Measurements from ENCODE around the gene RCL1. TPM values are rescaled to one million over a fixed set of nuclear protein-coding genes. Genes with fewer than 3 reads are reported as not detected.

The RCL1 gene
- total RNA-seq, 1 donor: 15.6 TPM

- H3K79me2 ChIP-seq (ENCODE audit: insufficient read depth, low read length): peaks cover 67% of the 10 kb centered on the region
Measured at GRCh38 chr9:4804531-4805016, 11.8 kb downstream of the RCL1 start.

GRCh38 chr9:4805191-4805918 is 12.6 kb downstream of the RCL1 start:
- Histone ChIP-seq H3K4me3 (ENCODE audit: insufficient read depth, low read length) (no peak overlapping the region), H3K9me3 (ENCODE audit: low read depth, low read length) (no peaks in the 10 kb centered on the region), H3K27me3 (ENCODE audit: insufficient read depth, low read length) (no peaks in the 10 kb centered on the region), H3K27ac (ENCODE audit: low read depth, low read length) (no peak overlapping the region), H3K79me2 (ENCODE audit: insufficient read depth, low read length) (peaks cover 65% of the 10 kb centered on the region), H3K36me3 (ENCODE audit: insufficient read depth, low read length) (no peaks in the 10 kb centered on the region), H2AFZ (ENCODE audit: low read length) (no peak overlapping the region), H3K4me2 (ENCODE audit: insufficient read depth, low read length) (no peak overlapping the region), H3K4me1 (ENCODE audit: insufficient read depth, low read length) (no peaks in the 10 kb centered on the region), H4K20me1 (ENCODE audit: insufficient read depth, low read length) (no peaks in the 10 kb centered on the region)
- DNase-seq (ENCODE audit: insufficient read length, low spot score, missing footprints): no peak
- TF ChIP-seq CTCF (IDR thresholded peaks at IDR 0.05; ENCODE audit: extremely low read depth, low read depth, low read length): no peak

More at GRCh38 chr9:4804531-4805016, 11.8 kb downstream of the RCL1 start:
- Histone ChIP-seq H3K27me3 (ENCODE audit: insufficient read depth, low read length) (no peaks in the 10 kb centered on the region), H3K4me2 (ENCODE audit: insufficient read depth, low read length) (no peak overlapping the region), H2AFZ (ENCODE audit: low read length) (no peak overlapping the region), H4K20me1 (ENCODE audit: insufficient read depth, low read length) (no peaks in the 10 kb centered on the region), H3K4me3 (ENCODE audit: insufficient read depth, low read length) (no peak overlapping the region), H3K36me3 (ENCODE audit: insufficient read depth, low read length) (no peaks in the 10 kb centered on the region), H3K4me1 (ENCODE audit: insufficient read depth, low read length) (no peaks in the 10 kb centered on the region), H3K9me3 (ENCODE audit: low read depth, low read length) (no peaks in the 10 kb centered on the region), H3K27ac (ENCODE audit: low read depth, low read length) (no peak overlapping the region)
- DNase-seq (ENCODE audit: insufficient read length, low spot score, missing footprints): no peak
- TF ChIP-seq CTCF (IDR thresholded peaks at IDR 0.05; ENCODE audit: extremely low read depth, low read depth, low read length): no peak

GRCh38 chr9:4810565-4810964 is 17.8 kb downstream of the RCL1 start:
- Histone ChIP-seq H4K20me1 (ENCODE audit: insufficient read depth, low read length) (peaks cover under 1% of the 10 kb centered on the region), H3K4me3 (ENCODE audit: insufficient read depth, low read length) (no peak overlapping the region), H3K36me3 (ENCODE audit: insufficient read depth, low read length) (no peaks in the 10 kb centered on the region), H3K27ac (ENCODE audit: low read depth, low read length) (no peak overlapping the region), H3K79me2 (ENCODE audit: insufficient read depth, low read length) (peaks cover 35% of the 10 kb centered on the region), H2AFZ (ENCODE audit: low read length) (no peak overlapping the region), H3K9me3 (ENCODE audit: low read depth, low read length) (no peaks in the 10 kb centered on the region), H3K4me1 (ENCODE audit: insufficient read depth, low read length) (no peaks in the 10 kb centered on the region), H3K27me3 (ENCODE audit: insufficient read depth, low read length) (no peaks in the 10 kb centered on the region), H3K4me2 (ENCODE audit: insufficient read depth, low read length) (no peak overlapping the region)
- no peak for TF ChIP-seq CTCF (IDR thresholded peaks at IDR 0.05; ENCODE audit: extremely low read depth, low read depth, low read length)
- no peak for DNase-seq (ENCODE audit: insufficient read length, low spot score, missing footprints)

GRCh38 chr9:4811824-4812223 is 19.1 kb downstream of the RCL1 start:
- no peaks in the 10 kb centered on the region for H3K9me3 ChIP-seq (ENCODE audit: low read depth, low read length)
- no peaks in the 10 kb centered on the region for H3K36me3 ChIP-seq (ENCODE audit: insufficient read depth, low read length)
- peaks cover 28% of the 10 kb centered on the region for H3K79me2 ChIP-seq (ENCODE audit: insufficient read depth, low read length)
- no peaks in the 10 kb centered on the region for H3K27me3 ChIP-seq (ENCODE audit: insufficient read depth, low read length)
- no peak overlapping the region for H3K4me3 ChIP-seq (ENCODE audit: insufficient read depth, low read length)
- no peak overlapping the region for H3K4me2 ChIP-seq (ENCODE audit: insufficient read depth, low read length)
- no peak for TF ChIP-seq CTCF (IDR thresholded peaks at IDR 0.05; ENCODE audit: extremely low read depth, low read depth, low read length)
- H2AFZ ChIP-seq (ENCODE audit: low read length): no peak overlapping the region
- no peak overlapping the region for H3K27ac ChIP-seq (ENCODE audit: low read depth, low read length)
- peaks cover 2% of the 10 kb centered on the region for H4K20me1 ChIP-seq (ENCODE audit: insufficient read depth, low read length)
- DNase-seq (ENCODE audit: insufficient read length, low spot score, missing footprints): no peak
- no peaks in the 10 kb centered on the region for H3K4me1 ChIP-seq (ENCODE audit: insufficient read depth, low read length)
